GM12891 (cell line): ENCODE measurements around the gene RFX2.

Experiments
- POLR2A ChIP-seq: IDR thresholded peaks from 2 replicates; pipeline ENCODE4 v1.6.1; 2011; ENCODE audit warnings: low read depth, low read length, control low read depth
- POLR2AphosphoS5 ChIP-seq: IDR thresholded peaks from 2 replicates; pipeline ENCODE4 v1.6.1; 2011; ENCODE audit warnings: low read depth, low read length, control low read depth

DNA sequence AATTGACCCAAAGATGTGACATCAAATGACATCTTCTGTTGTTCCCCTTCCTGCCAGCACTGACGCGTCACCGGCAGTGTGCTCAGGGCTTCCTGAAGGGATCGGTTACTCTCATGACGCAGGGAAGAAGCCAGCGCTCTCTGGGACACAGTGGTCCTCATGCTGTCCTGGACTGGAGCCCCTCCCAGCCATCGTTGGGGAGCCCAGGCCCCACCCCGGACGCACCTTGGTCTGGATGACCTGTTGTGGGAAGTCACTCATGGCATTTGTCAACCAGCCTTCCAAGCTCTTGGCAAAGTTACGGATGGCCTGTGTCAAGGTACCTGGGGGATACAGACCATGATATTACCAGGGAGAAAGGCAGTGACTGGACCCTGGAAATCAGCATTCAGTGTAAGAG, 106.3 kb downstream of the RFX2 start:
- TF ChIP-seq POLR2A, result no peak
- TF ChIP-seq POLR2AphosphoS5, result no peak
